VCaP (cell line): ENCODE measurements around the gene PRKCA.

ENCODE experiments used
- H3K27ac ChIP-seq: fragments of 450-650 bp; 2 replicates; pipeline ENCODE4 v1.5.1; 2017
- CTCF ChIP-seq: fragments of 450-650 bp; conservative IDR thresholded peaks from 2 replicates; pipeline ENCODE4 v1.5.1; 2017; ENCODE audit warnings: mild to moderate bottlenecking, moderate library complexity

Gene PRKCA

GRCh38 chr17:66831383-66832210 is 529.2 kb downstream of the PRKCA start:
- no peak overlapping the region for H3K27ac ChIP-seq
- TF ChIP-seq CTCF, result no peak

- H3K27ac ChIP-seq, result no peak overlapping the region
- no peak for TF ChIP-seq CTCF
These were observed 530.8 kb downstream of the PRKCA start for GRCh38 chr17:66833201-66833600.

GRCh38 chr17:66834426-66834918 is 532.1 kb downstream of the PRKCA start:
- H3K27ac ChIP-seq, result no peak overlapping the region
- TF ChIP-seq CTCF, result no peak

GRCh38 chr17:66834919-66835454 is 532.6 kb downstream of the PRKCA start, which contains the start of gene CACNG5:
CACNG5 (plus strand) TSS chr17:66835117; CDS start chr17:66877333, 42,216 bp downstream.
- no peak for TF ChIP-seq CTCF
- H3K27ac ChIP-seq, result no peak within 1 kb of the TSS

- no peak overlapping the region for H3K27ac ChIP-seq
These were observed 533.1 kb downstream of the PRKCA start for GRCh38 chr17:66835476-66835875.

GRCh38 chr17:66836063-66837005 is 533.9 kb downstream of the PRKCA start:
- no peak overlapping the region for H3K27ac ChIP-seq
- TF ChIP-seq CTCF, result no peak

More at GRCh38 chr17:66835476-66835875, 533.1 kb downstream of the PRKCA start:
- TF ChIP-seq CTCF, result no peak

- TF ChIP-seq CTCF, result no peak
- H3K27ac ChIP-seq, result no peak overlapping the region
These were observed 534.8 kb downstream of the PRKCA start for GRCh38 chr17:66837226-66837625.
